CD1c-positive myeloid dendritic cell (primary cell): ENCODE results near the gene SLC6A7.
A peak's percentile ranks its signal among the peaks of the same experiment; 100 is the strongest.

ENCODE experiments used
- DNase-seq: peaks from one replicate; pipeline ENCODE4 v3.0.0-alpha.2; 2016; ENCODE audit errors: extremely low spot score

Gene SLC6A7

DNA sequence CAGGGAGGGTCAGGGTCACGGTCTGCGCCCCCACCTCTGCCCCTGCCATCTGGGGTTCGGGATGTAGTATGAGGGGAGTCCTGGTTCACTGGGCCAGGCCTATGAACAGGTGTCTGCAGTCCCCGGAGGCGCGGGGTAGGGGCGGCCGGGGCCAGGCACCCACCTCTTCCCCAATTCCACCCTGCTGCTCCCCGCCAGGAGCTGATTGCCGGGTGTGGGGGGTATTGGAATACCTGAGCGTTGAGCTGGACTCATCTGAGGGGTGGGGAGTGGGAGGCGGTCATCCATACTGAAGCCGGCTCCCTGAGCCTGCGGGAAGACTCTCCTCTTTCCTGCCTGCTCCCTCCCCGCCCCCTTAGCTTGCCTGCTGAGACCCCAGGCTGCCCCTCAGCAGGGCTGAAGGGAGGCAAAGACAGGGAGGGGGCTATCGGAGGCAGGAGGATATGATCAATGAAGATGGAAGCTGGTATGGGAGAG lies 679 bp downstream of the SLC6A7 start:
- DNase-seq = no peak

DNA sequence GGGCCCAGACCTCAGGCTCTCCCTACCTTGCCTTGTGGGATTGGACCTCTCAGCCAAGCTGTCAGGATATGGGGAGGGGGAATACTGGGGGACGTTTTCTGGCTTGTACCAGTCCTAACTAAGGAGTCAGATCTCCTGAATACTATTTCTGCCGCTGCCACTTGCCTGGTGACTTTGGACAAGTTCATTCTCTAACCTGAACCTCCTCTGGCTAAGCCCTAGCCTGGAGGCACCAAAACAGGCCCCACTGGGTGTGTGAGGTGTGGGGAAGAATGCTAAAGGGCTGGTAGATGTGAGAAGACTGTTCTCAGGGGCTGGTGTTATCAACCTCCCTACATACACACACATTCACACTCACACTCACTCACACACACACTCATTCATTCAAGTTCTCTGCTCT lies 1.1 kb downstream of the SLC6A7 start:
- DNase-seq = no peak

DNA sequence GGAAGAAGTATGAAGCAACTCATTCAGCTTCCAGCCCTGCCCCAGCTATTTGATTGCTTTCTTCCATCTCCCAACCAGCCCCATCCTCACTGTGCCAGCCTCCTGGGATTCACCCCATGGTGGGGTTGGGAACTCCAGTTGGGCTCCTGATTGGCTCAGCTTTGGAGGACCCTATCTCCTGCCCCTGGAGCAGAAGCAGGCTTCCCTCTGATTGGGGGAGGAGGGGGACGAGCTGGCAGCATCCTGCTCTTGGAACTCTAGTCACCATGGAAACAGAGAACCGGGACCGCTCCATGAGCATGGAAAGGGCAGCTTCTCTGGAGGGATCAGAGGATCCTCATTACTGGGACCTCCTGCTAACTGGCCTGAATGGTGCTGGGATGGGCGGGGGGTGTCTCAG lies 2.6 kb downstream of the SLC6A7 start:
- no peak for DNase-seq

DNA sequence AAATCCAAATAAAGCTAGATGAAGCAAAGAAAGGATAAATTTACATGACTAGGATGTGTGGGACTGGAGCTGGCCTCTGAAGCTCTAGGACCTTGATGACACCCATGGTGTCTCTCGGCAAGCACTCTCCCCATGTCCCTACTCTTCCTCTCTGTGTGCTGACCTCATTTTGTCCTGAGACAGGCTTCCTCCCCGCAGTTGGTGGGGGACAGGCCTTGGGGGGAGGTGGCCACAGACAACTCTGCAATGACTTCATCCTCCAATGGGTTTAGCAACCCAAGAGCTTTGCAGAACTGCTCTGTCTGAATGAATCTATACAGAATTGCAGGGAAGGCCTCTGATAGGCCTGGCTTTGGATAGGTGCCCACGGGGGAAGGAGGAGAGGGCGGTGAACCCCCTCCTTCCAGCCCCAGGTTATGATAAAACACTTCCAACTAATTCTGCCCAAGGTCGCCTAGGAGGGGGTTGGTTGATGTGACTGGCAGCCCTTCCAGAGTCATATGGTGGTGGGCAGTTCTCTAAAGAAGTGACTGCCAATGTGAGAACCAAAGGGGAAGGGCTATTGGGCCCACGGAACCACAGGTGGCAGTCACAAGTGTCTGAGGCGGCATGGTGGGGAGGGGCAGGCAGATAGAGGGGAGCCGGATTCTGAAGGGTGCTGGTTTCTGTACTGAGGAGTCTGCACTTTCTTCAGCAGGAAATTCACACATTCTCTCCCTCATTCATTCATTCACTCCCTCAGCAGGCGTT lies 6.0 kb downstream of the SLC6A7 start:
- DNase-seq = no peak

DNA sequence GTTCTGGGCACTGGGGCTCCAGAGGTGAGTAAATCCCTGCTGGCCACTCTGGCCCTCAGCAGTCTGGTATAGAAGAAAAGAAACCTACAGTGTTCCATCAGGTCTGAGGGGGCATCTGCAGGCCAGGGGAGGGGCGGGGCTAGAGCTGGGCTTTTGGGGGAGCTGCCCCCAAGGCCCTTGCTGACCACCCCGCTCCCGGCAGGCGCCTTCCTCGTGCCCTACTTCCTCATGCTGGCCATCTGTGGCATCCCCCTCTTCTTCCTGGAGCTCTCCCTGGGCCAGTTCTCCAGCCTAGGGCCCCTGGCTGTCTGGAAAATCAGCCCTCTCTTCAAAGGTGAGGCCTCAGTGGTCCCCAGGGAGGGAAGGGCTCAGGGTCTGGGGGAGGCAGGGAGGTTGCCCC lies 6.7 kb downstream of the SLC6A7 start:
- DNase-seq = no peak

DNA sequence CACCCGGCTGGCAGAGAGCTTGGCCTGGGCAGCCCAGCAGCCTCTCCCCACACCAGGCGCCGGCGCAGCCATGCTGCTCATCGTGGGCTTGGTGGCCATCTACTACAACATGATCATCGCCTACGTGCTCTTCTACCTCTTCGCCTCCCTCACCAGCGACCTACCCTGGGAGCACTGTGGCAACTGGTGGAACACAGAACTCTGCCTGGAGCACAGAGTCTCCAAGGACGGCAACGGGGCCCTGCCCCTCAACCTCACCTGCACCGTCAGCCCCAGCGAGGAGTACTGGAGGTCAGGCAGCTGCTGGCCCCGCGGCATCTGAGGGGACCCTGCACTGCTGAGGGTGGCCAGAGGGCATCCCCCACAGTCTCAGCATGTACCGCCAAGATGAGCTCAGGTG lies 7.1 kb downstream of the SLC6A7 start:
- DNase-seq = no peak

DNA sequence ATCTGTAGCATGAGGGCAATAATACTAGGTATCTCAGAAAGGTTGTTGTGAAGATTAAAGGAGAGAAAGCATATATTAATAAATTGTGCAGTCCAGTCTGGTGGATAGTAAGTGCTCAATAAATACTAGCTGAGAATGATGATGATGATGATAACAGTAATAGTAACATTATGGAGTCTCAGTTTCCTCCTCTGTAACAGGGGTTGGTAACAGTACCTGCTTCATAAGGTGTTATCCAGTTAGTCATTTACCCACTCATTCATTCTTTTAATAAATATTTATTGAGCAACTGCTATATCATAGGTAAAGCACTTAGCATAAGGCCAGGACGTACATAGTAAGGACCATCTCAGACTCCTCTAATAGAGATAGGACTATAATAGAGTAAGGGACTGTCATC lies 7.6 kb downstream of the SLC6A7 start:
- DNase-seq = no peak

DNA sequence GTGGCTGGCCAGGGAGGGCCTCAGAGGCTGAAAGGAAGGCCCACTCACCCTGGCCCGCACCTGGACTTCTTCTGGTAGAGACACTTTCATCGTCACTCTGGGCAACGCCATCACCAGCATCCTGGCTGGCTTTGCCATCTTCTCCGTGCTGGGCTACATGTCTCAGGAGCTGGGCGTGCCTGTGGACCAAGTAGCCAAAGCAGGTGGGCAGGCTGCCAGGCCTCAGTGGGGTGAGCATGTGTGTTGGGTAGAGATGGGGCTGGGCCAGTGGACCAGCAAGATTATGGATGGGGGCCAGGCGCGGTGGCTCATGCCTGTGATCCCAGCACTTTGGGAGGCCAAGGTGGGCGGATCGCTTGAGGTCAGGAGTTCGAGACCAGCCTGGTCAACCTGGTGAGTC lies 12.6 kb downstream of the SLC6A7 start:
- no peak for DNase-seq

DNA sequence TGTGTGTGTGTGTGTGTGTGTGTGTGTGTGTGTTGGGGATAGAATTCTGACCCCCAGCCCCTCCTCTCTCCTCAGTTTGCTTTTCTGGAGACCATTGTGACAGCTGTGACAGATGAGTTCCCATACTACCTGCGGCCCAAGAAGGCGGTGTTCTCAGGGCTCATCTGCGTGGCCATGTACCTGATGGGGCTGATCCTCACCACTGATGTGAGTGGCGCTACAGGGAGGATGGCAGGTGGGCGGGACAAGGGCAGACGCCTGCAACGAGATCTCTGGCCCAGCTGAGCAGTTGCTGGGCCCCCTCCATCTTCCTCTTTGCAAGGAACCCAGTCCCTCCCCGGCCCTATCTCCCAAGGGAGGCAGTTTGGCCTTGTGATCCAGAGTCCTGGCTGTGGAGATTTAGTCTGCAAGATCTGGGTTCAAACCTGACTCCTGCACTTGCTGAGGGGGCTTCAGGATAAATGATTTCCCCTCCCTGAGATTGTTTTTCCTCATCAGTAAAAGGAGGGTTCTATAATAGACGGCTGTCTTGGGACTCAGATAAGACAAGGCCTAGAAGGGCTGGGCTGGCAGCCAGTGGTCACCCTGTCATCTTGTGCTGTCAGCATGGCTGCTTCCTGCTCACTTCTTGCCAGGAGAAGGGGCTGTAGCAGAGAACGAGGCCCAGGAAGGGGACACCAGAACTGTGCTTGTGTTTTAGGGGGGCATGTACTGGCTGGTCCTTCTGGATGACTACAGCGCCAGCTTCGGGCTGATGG lies 14.1 kb downstream of the SLC6A7 start:
- DNase-seq = no peak

DNA sequence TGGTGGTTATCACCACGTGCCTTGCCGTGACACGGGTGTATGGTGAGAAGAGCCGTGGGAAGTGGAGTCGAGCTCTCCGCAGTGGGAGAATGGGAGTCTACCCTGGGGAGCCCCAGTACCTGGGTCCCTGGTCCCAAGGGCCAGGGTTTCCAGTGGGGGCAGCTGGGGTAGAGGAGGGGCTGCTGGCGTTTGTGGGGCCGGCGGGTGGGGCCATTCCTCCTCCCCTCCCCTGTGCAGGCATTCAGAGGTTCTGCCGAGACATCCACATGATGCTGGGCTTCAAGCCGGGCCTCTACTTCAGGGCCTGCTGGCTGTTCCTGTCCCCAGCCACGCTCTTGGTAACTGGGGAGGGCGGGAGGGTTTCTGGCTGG lies 14.7 kb downstream of the SLC6A7 start:
- no peak for DNase-seq

DNA sequence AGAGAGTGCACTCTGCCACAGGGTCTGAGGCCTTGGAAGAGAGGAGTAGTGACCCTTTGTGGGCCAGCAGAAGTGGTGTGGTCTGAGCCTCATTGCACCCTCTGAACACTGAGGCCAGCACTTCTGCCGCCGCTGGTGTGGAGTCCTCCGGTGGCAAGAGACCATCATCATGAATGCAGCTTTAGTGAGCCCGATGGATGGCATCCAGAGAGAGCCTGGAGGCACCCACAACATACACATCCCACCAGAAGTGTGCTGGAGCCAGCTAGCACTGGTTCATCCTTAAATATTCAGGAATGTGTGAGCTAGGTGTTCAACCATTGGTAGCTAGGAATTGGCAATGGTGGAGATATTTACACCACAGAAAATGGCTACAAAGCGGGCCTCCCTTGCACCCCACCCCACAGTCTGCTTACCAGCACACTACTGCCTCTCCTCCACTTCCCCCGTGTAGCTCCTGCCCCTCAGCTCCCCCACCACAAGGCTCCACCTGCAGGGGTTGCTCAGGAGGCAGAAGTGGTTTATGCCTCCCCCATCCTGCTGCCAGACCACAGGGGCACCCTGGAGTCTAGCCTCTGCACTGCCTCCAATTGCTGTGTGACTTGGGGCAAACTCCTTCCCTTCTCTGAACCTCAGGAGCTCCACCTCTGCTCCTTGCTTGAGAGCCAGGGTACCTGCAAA lies 16.4 kb downstream of the SLC6A7 start:
- no peak for DNase-seq

DNA sequence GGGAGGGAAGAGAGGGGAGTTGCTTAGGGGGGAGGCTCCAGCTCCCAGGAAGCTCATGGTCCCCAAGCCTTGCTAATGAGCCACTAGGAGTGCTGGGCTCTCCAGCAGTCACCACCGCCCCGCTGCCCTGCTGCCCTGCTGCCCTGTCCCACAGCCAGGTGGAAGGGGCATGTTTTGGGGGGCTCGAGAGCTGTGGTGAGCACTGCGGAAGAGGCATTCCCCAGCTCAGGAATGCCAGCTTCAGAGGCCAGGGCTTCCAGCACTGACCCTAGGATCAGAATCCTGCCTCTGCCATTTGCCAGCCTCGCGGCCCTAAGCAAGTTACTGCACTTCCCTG lies 16.9 kb downstream of the SLC6A7 start:
- DNase-seq = no peak

DNA sequence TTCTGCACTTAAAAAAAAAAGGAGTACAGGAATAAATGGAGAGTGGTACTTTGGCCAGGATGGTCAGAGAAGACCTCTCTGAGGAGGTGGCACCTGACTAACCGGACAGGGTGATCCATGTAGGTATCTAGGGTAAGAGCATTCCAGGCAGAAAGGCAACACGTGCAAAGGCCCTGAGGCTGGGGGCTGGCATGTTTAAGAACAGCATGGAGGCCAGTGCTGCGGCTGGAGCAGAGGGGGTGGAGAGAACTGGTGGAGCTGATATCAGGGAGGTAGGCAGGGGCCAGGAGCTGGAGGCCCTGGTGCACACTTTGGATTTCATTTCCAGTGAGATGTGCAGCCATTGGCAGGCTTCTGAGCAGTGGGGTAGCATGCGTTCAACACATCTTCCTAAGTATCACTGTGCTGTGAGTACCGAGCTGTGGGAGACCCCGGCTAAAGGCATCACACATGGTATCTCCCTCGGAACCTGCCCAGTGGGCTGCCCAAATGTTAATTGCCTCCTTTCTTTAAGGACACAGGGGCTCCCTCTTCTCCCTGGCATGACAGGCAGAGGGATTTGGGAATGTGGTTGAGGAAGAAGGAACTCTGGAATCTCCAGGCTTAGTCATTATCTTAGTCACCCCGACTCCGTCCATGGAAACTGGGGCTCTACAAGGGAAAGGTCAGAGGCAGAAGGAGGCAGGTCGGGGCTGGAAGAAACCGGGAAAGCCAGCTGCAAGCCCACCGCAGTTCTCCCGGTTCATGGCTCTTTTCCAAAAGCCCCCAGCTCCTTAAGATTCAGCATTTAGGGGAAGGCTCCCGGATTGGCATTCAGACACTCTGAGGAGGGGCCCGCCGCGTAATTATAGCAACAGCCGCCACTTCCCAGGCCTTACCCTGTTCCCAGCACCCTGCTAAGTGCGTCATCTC lies 18.6 kb downstream of the SLC6A7 start:
- DNase-seq = no peak

DNA sequence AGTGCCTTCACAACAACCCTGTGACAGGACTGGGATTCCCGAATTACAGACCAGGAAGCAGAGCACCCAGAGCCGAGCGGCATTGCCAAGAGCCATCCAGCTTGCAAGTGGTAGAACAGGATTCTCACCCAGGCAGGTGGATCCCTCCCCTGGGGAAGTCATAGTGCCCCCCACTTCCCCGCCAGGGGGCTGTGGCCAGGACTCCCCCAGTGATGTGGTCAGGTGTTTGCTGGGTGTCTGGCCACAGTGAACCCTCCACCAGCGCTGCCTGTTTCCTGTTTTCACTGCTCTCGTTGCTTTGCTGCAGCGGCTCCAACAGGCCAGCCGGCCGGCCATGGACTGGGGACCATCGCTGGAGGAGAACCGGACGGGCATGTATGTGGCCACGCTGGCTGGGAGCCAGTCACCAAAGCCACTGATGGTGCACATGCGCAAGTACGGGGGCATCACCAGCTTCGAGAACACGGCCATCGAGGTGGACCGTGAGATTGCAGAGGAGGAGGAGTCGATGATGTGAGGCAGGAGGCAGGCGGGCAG lies 19.3 kb downstream of the SLC6A7 start:
- peak; percentile 51 for DNase-seq

DNA sequence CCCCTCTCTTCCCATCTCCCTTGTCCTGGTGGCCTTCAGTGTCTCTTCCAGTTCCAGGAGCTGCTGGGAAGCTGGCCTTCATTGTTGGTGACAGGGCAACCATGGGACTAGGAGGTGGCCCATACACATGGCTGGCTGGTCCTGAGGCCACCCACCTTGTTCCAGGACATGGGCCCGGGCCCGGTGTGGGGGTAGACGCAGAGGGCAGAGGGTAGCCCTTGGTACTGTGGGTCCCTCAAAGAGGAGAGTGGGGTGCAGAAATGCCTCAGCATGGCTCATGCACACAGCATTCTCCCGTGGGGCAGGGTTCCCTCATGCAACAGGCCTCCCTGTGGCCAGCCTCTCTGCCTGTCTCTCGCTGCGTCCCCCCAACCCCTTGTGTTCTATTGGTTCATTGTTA lies 20.8 kb downstream of the SLC6A7 start:
- DNase-seq = no peak

DNA sequence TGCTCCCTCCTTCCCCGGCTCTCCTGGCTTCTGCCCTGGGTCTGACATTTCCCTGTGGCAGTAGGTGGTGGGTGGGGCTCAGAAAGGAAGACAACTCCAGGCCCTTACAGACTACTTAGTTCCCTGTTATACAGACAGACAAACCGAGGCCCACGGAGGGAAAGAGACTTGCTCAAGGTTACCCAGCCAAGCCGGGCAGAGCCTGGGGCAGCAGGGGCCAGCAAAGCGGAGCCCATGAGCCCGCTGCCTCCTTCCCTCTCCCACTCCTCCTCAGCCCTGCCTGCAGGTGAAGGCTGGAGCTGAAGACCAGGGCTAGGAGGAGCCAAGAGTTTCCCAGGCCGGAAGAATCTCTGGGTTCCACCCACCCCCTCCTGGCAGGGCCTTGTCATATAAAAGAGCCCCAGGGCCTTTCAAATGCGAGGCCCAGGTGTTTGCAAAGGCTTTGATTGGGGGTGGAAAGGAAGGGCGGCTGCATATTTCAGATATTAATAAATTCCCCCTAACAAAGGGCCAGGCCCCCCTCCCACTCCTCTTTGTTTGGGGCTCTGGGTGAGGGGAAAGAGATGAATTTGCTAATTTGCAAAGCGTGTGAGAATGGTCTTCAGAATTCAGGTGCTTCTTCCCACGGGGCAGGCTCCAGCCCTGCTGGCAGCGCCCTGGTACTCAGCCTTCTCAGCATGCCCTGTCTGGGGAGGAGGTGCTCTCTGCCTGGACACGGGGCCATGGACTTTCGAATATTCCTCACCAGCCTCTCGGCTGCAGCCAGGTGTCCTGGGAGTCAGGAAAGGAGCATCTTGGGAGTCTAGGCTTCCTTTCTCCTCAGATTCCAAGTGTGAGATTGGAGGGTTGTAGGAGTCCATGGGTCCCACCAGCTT lies 21.5 kb downstream of the SLC6A7 start:
- peak; percentile 13 for DNase-seq

DNA sequence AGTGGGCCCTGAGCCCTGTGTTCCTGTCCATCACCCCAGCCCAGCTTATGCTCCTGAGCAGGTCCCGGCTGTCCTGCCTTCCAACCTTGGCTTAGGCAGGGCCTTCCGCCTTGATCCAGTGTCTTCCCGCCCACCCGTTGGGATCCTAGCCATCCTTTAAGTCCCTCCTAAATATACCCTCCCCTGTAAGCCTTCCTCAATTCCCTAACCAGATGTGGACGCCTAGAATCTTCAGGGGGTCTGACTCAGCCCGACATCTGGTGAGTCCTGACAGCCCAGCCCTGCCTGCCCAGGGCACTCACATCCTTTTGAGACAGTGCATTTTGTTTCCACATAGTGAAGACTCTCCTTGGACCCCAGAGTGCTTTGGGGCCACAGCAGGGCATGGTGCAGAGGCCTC lies 23.7 kb downstream of the SLC6A7 start:
- DNase-seq = no peak

DNA sequence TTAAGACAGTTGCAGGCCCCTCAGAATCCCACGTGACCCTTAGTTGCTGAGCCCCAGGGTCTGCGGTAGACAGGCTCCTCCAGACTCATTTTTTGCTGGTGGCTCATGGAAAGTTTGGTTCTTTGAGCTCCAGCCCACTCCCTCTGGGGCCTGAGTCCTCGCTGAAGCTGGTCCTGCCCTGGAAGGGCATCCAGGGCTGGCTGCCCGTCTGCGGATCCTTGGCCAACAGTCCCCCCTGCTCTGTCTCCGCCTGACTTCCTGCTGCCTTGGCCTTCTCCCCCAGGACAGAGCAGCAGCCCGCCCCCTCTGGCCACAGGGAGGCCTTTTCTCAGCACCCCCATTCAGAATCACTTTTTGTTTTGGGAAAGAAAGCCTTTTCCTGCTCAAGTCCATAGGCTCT lies 24.4 kb downstream of the SLC6A7 start:
- no peak for DNase-seq

DNA sequence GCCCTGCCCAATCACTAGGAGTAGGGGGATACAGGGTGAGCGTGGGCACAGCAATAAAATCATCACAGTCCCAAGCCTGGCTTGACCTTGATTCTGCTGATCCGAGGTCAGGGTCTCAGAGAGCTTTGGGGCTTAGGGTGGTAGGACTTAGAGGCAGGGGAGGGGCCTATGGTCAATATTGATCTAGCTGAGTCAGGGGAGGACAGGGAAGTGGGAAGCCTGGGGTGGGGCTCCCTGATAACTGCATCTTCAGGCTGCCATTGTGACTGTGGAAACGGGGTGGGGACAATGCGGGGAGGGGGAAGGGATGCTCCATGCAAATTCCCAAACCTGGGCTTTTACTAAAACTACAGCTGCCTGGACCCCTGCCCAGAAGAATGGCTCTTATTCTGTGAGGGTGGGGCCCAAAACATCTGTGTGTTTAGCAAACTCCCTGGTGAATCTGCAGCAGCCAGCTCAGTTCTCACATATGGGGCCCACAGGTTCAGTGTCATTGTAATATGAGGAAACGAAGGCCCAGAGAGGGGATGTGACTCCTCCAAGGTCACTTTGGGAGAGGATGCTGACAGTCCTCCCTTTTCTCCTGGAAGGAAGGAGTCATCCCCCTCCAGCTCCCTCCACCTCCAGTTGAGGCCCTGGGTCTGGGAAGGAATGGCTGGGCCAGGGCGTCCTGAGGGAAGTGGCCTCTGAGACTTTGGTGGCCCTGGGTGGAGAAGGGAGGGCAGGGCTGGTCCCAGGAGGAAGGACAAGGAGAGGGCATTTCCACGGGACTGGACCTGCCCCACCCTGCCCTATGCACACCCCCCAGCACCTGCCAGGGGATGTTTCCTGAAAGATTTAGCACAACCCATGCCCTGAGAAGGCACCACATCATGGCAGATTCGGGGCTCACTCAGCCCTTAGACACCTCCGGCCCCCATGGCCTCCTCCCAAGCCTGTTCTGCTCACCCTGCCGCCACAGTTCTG lies 26.4 kb downstream of the SLC6A7 start:
- no peak for DNase-seq
